GM12878 (cell line): ENCODE data around the gene CKMT2. TPM values are rescaled to one million over a fixed set of nuclear protein-coding genes. Genes with fewer than 3 reads are reported as not detected.

ENCODE experiments used
- ATAC-seq: fragments of 200-7000 bp; cut with Tn5 transposase; 3 replicates; pipeline ENCODE4 v1.9.1; 2020; ENCODE audit warnings: mild to moderate bottlenecking, moderate library complexity
- BruUV-seq: library from RNA; stranded (reverse); fragments of 400-500 nt; replicated peaks from 2 replicates; lab custom pipeline; 2021; lab: Mats Ljungman, UMichigan
- CTCF ChIA-PET: fragments of 300-600 bp; sonication (Branson Sonifier 250); formaldehyde crosslinking; extraction: SDS; loops from one replicate; lab custom pipeline; 2021; ENCODE audit warnings: inconsistent platforms; lab: Yijun Ruan, JAX
- POLR2A ChIA-PET: fragments of 350-600 bp; formaldehyde crosslinking; extraction: SDS; loops from one replicate; lab custom pipeline; 2021; ENCODE audit warnings: inconsistent platforms; lab: Charles Lee
- RAD21 ChIA-PET: fragments of 300-600 bp; sonication (Branson Sonifier 250); formaldehyde crosslinking; loops from one replicate; lab custom pipeline; 2023; ENCODE audit warnings: antibody characterized with exemption; ENCODE audit not compliant: unreplicated experiment; lab: Charles Lee
- SMC1A ChIA-PET: fragments of 300-600 bp; sonication (Branson Sonifier 250); formaldehyde crosslinking; loops from one replicate; lab custom pipeline; 2023; ENCODE audit not compliant: unreplicated experiment, uncharacterized antibody; lab: Charles Lee
- DNase-seq: peaks from one replicate; pipeline ENCODE4 v3.0.0-alpha.2; 2011; ENCODE audit warnings: low read depth, low spot score
- FAIRE-seq: peaks from 3 replicates; lab custom pipeline; 2011; peaks lifted over from hg19 to GRCh38; lab: Jason Lieb, UNC
- H2AFZ ChIP-seq: 2 replicates; pipeline ENCODE4 v1.6.0; 2011; ENCODE audit warnings: low read depth, low read length, control low read depth; ENCODE audit not compliant: control insufficient read depth
- H3K27ac ChIP-seq: 2 replicates; pipeline ENCODE4 v1.5.1; 2011; ENCODE audit warnings: control low read depth; ENCODE audit not compliant: control insufficient read depth, insufficient read depth
- H3K27me3 ChIP-seq, 2 experiments: replicated peaks in 1 of 2; 2 replicates each; pipeline versions ENCODE4 v1.6.0 to v1.6.1; 2011; ENCODE audit warnings: low read length in 1 of 2; ENCODE audit not compliant: control insufficient read depth in 2 of 2, insufficient read depth in 2 of 2
- H3K36me3 ChIP-seq, 2 experiments: 2 replicates each; pipeline ENCODE4 v1.5.1; 2011; ENCODE audit warnings: low read length in 1 of 2; ENCODE audit not compliant: control insufficient read depth in 2 of 2, insufficient read depth in 2 of 2
- H3K4me1 ChIP-seq: 2 replicates; pipeline ENCODE4 v1.6.1; 2011; ENCODE audit warnings: mild to moderate bottlenecking, low read length, moderate library complexity, mixed read lengths; ENCODE audit not compliant: control insufficient read depth, insufficient read depth
- H3K4me2 ChIP-seq: 2 replicates; pipeline ENCODE4 v1.6.0; 2011; ENCODE audit warnings: control low read depth; ENCODE audit not compliant: control insufficient read depth, insufficient read depth
- H3K4me3 ChIP-seq: fragments of 200-600 bp; sonication (generic); 2 replicates; pipeline ENCODE4 v1.5.1; 2016
- H3K79me2 ChIP-seq: 2 replicates; pipeline ENCODE4 v1.6.0; 2011; ENCODE audit warnings: low read length; ENCODE audit not compliant: control insufficient read depth, insufficient read depth
- H3K9ac ChIP-seq: 2 replicates; pipeline ENCODE4 v1.8.0; 2011; ENCODE audit warnings: low read length, control low read depth, mixed read lengths; ENCODE audit not compliant: control insufficient read depth, insufficient read depth
- H3K9me3 ChIP-seq: replicated peaks from 3 replicates; pipeline ENCODE4 v1.5.1; 2011; ENCODE audit warnings: mild to moderate bottlenecking, low read length; ENCODE audit not compliant: control insufficient read depth, insufficient read depth
- H4K20me1 ChIP-seq: 2 replicates; pipeline ENCODE4 v1.6.0; 2011; ENCODE audit not compliant: control insufficient read depth, insufficient read depth
- ASH2L ChIP-seq: fragments of 300-600, 200-600 bp; sonication (generic); IDR thresholded peaks from 2 replicates; pipeline ENCODE4 v1.6.1; 2017; ENCODE audit warnings: low read depth, mild to moderate bottlenecking, borderline replicate concordance
- CBX5 ChIP-seq: sonication (generic); IDR thresholded peaks from 2 replicates; pipeline ENCODE4 v1.6.1; 2016; ENCODE audit warnings: low read depth, moderate library complexity, mild to moderate bottlenecking, inconsistent platforms
- CEBPB ChIP-seq, 2 experiments: fragments of 150-350 bp in 1 of 2; IDR thresholded peaks; 2 replicates each; pipeline ENCODE4 v1.6.1; 2012 to 2014; ENCODE audit warnings: low read depth in 2 of 2, low read length in 2 of 2, borderline replicate concordance in 1 of 2, inconsistent platforms in 1 of 2
- CHD2 ChIP-seq: IDR thresholded peaks from 2 replicates; pipeline ENCODE4 v1.6.1; 2011; ENCODE audit warnings: low read depth, low read length, improper control_type of control experiment, borderline replicate concordance
- DPF2 ChIP-seq: fragments of 450-650 bp; IDR thresholded peaks from 2 replicates; pipeline ENCODE4 v1.6.1; 2017; ENCODE audit warnings: mild to moderate bottlenecking
- EZH2 ChIP-seq: IDR thresholded peaks from 2 replicates; pipeline ENCODE4 v1.6.1; 2012; ENCODE audit warnings: low read depth, mild to moderate bottlenecking, control low read depth, inconsistent platforms, low read length, borderline replicate concordance; ENCODE audit not compliant: control insufficient read depth
- MEF2A ChIP-seq: IDR thresholded peaks from 2 replicates; pipeline ENCODE4 v1.6.1; 2011; ENCODE audit warnings: low read depth, mild to moderate bottlenecking, low read length, moderate library complexity; ENCODE audit not compliant: insufficient read depth
- MEF2B ChIP-seq: fragments of 450-650 bp; IDR thresholded peaks from 2 replicates; pipeline ENCODE4 v1.6.1; 2018; ENCODE audit warnings: mild to moderate bottlenecking, moderate library complexity; ENCODE audit not compliant: partially characterized antibody, poor library complexity, severe bottlenecking
- POLR2AphosphoS2 ChIP-seq: IDR thresholded peaks from 2 replicates; pipeline ENCODE4 v1.6.1; 2011; ENCODE audit warnings: low read depth, mild to moderate bottlenecking, low read length, improper control_type of control experiment, moderate library complexity
- SMAD5 ChIP-seq: IDR thresholded peaks from 2 replicates; pipeline ENCODE4 v1.6.1; 2016; ENCODE audit warnings: antibody characterized with exemption, low read depth
- STAT3 ChIP-seq: IDR thresholded peaks from 2 replicates; pipeline ENCODE4 v1.6.1; 2011; ENCODE audit warnings: low read depth, low read length, improper control_type of control experiment
- SUZ12 ChIP-seq: fragments of 200-600 bp; sonication (generic); IDR thresholded peaks from one replicate; pipeline ENCODE4 v1.6.1; 2018; ENCODE audit warnings: antibody characterized with exemption, mild to moderate bottlenecking; ENCODE audit not compliant: unreplicated experiment
- YBX1 ChIP-seq: fragments of 450-650 bp; IDR thresholded peaks from 2 replicates; pipeline ENCODE4 v1.6.1; 2016; ENCODE audit warnings: antibody characterized with exemption
- ZNF207 ChIP-seq: fragments of 450-650 bp; IDR thresholded peaks from 2 replicates; pipeline ENCODE4 v1.6.1; 2014; ENCODE audit warnings: antibody characterized with exemption, mild to moderate bottlenecking, borderline replicate concordance
- WGBS: methylation state at CpG from one replicate; pipeline ENCODE4 v1.1.6; 2016; ENCODE audit warnings: low lambda C conversion rate; ENCODE audit not compliant: insufficient replicate concordance, insufficient coverage; ENCODE audit errors: missing lambda C conversion rate; 5-methylcytosine and 5-hydroxymethylcytosine counted together
- in situ Hi-C: fragments of 300-500 bp; cut with MboI; formaldehyde crosslinking; loops from 9 replicates; pipeline ENCODE4 v1.14.3; 2018; ENCODE audit warnings: mixed read lengths
- intact Hi-C: fragments of 100-400 bp; cut with micrococcal nuclease; formaldehyde crosslinking; loops from one replicate; pipeline ENCODE4 v1.14.2; 2022; ENCODE audit not compliant: unreplicated experiment
- polyA plus RNA-seq, 11 experiments: library from polyadenylated mRNA; depleted of rRNA in 4 of 11; unstranded in 6 of 11; stranded (reverse) in 5 of 11; fragments of >200 nt; fragmentation: Nextera tagmentation in 4 of 11; fragmentation: Illumina TruSeq in 1 of 11; extraction: Ambion mirVana in 4 of 11; extraction: Trizol in 1 of 11; gene quantifications; 1 replicate in 1 of 11; 2 replicates in 10 of 11; pipeline versions ENCODE4 v1.2.1 to v1.2.3, GENCODE V29; 2011 to 2016; ENCODE audit warnings: inconsistent platforms in 2 of 11, missing spikeins in 2 of 11, low read depth in 1 of 11
- total RNA-seq, 4 experiments: library from RNA; depleted of rRNA in 3 of 4; stranded (reverse); fragments of >200 nt in 3 of 4; fragmentation: Illumina TruSeq in 1 of 4; extraction: Trizol in 1 of 4; gene quantifications; 2 replicates each; pipeline versions ENCODE4 v1.2.1 to v1.2.3, GENCODE V29; 2013 to 2021
- TF ChIP-seq, protein P1 (sequence below): IDR thresholded peaks from 2 replicates; pipeline ENCODE4 v1.6.1; 2011; ENCODE audit warnings: mild to moderate bottlenecking, low read depth, low read length, moderate library complexity; ENCODE audit not compliant: insufficient replicate concordance

The CKMT2 gene
- total and polyA plus RNA-seq, 10 of the 15 experiments (the other 5 are each of a cell fraction or from before 2014, with no cell fraction given) = 0.70 to 1.2 TPM; not detected in 8

DNA sequence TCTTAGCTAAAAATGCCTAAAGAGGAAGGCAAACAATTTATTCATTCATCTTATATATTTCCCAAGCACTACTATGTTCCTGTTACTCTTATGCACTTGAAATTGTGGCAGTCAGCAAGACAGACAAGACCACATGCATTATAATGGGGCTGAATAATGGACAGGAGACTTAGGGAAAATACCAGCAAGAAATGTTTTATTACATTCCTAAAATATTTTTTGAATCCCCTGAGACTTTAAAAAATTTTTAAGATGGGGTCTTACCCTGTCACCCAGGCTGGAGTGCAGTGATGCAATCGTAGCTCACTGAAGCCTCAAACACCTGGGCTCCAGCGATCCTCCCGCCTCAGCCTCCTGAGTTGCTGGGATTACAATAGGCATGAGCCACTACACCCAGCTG lies 81.5 kb downstream of the CKMT2 start:
- BruUV-seq = no TSS peak
- intact Hi-C loops = no loop called here
- H2AFZ ChIP-seq = no peak overlapping the region
- SMC1A ChIA-PET = interaction anchor here (0.6 to 1.9 kb wide), 2 partner anchors 15 to 1738 kb away, joined by 3 to 6 read pairs; no protein-coding TSS in a partner anchor
- POLR2A ChIA-PET = interaction anchor here (1.4 kb wide), 1 partner anchor 13 kb away, joined by 3 read pairs; the partner anchor contains the start of gene ZCCHC9
- H3K4me3 ChIP-seq = no peak overlapping the region
- no peak for FAIRE-seq
- H3K27me3 ChIP-seq = no peaks in the 10 kb centered on the region
- no peak for TF ChIP-seq EZH2
- no peak for TF ChIP-seq ZNF207
- TF ChIP-seq MEF2B = no peak
- TF ChIP-seq CBX5 = no peak
- TF ChIP-seq, all 136 proteins: peak for 0
- WGBS = 78% methylated on average over 3 of the region's 3 CpGs
- CTCF ChIA-PET = interaction anchor here (1.9 to 4.6 kb wide), 2 partner anchors 12 to 15 kb away, joined by 6 to 16 read pairs; partner anchors contain the start of gene ZCCHC9
- no peak for ATAC-seq
- Histone ChIP-seq H3K9me3 (no peaks in the 10 kb centered on the region), H3K9ac (no peak overlapping the region), H3K4me2 (no peak overlapping the region), H3K79me2 (no peaks in the 10 kb centered on the region), H3K36me3 (no peaks in the 10 kb centered on the region; a peak in 1 of 4 replicates), H4K20me1 (no peaks in the 10 kb centered on the region), H3K4me1 (no peaks in the 10 kb centered on the region), H3K27ac (no peak overlapping the region)
- RAD21 ChIA-PET = no interaction called here
- in situ Hi-C loops = no loop called here
- DNase-seq = no peak

DNA sequence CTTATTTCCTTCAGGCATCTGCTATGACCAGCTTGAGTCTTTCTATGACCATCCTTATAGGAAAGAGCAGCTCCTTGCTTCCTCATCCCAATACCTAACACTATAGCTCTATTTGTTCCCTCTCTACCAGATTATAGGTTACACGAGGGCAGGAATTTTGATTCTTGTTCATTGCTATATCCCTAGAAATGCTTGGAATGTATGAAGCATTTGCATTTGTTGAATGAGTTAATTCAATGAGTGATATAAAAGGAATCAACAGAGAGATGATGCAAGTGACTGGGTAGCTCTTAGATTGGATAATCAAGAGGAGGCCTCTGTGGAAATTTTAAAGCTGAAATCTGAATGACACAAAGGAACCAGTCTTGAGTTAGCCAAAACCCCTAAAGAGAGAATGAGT lies 82.2 kb downstream of the CKMT2 start:
- H3K9ac ChIP-seq = no peak overlapping the region
- RAD21 ChIA-PET = no interaction called here
- H3K9me3 ChIP-seq = no peaks in the 10 kb centered on the region
- H3K4me1 ChIP-seq = no peaks in the 10 kb centered on the region
- SMC1A ChIA-PET = interaction anchor here (0.7 to 1.9 kb wide), 2 partner anchors 16 to 133 kb away, joined by 3 to 6 read pairs; no protein-coding TSS in a partner anchor
- no peak overlapping the region for H3K4me3 ChIP-seq
- H2AFZ ChIP-seq = no peak overlapping the region
- FAIRE-seq (no peak), DNase-seq (no peak), ATAC-seq (no peak)
- WGBS = 79% methylated on average over 1 of the region's 1 CpG
- in situ Hi-C loops (no loop called here), intact Hi-C loops (no loop called here)
- CTCF ChIA-PET = interaction anchor here (1.9 to 4.6 kb wide), 2 partner anchors 13 to 16 kb away, joined by 6 to 16 read pairs; partner anchors contain the start of gene ZCCHC9
- no peak overlapping the region for H3K27ac ChIP-seq
- H3K4me2 ChIP-seq = no peak overlapping the region
- no TSS peak for BruUV-seq
- H3K27me3 ChIP-seq = no peaks in the 10 kb centered on the region
- H3K36me3 ChIP-seq = no peaks in the 10 kb centered on the region; a peak in 1 of 4 replicates
- H4K20me1 ChIP-seq = no peaks in the 10 kb centered on the region
- no peaks in the 10 kb centered on the region for H3K79me2 ChIP-seq
- POLR2A ChIA-PET = no interaction called here
- no peak for TF ChIP-seq STAT3
- no peak for TF ChIP-seq POLR2AphosphoS2
- TF ChIP-seq SMAD5 = no peak
- no peak for TF ChIP-seq MEF2A
- TF ChIP-seq ASH2L = no peak
- no peak for TF ChIP-seq CHD2
- TF ChIP-seq CEBPB (IDR thresholded peaks at IDR 0.05; ENCODE audit: borderline replicate concordance in 1 of 2, low read depth in 2 of 2, low read length in 2 of 2) = no peak
- TF ChIP-seq DPF2 = no peak
- TF ChIP-seq, protein P1, sequence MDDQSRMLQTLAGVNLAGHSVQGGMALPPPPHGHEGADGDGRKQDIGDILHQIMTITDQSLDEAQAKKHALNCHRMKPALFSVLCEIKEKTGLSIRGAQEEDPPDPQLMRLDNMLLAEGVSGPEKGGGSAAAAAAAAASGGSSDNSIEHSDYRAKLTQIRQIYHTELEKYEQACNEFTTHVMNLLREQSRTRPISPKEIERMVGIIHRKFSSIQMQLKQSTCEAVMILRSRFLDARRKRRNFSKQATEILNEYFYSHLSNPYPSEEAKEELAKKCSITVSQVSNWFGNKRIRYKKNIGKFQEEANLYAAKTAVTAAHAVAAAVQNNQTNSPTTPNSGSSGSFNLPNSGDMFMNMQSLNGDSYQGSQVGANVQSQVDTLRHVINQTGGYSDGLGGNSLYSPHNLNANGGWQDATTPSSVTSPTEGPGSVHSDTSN = no peak
- TF ChIP-seq YBX1 = no peak
- TF ChIP-seq SUZ12 = no peak
